ACHN (cell line): ENCODE data around the gene HDHD3.
A peak's percentile ranks its signal among the peaks of the same experiment; 100 is the strongest.

ENCODE experiments used
- DNase-seq: peaks from one replicate; pipeline ENCODE4 v3.0.0-alpha.2; 2015
- in situ Hi-C: cut with HindIII; loops from 2 replicates; pipeline ENCODE4 v1.10.0; 2017; ENCODE audit warnings: low sequenced_read_pairs, low pct_ligation_motif_present, low pct_unique_long_range_greater_than_20kb

HDHD3 gene

DNA sequence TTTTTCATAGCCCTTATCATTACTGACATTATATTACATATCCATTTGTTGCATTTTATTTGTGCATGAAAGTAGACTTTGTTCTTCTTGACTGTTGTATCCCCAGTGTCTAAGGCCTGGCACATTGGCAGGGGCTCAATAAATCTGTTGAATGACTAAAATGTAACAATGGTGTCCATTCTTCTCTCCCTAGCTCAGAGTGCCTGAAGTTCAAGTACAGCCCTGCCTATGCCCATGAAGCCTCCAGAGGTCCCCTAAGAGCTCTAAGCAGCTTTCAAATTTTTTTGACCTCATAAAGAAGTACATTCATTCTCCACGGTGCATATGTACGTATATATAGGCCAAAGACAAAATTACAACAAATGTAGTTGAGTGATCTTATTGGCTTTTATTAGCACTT lies 31.6 kb downstream of the HDHD3 start:
- DNase-seq: no peak
- in situ Hi-C loops: no loop called here

DNA sequence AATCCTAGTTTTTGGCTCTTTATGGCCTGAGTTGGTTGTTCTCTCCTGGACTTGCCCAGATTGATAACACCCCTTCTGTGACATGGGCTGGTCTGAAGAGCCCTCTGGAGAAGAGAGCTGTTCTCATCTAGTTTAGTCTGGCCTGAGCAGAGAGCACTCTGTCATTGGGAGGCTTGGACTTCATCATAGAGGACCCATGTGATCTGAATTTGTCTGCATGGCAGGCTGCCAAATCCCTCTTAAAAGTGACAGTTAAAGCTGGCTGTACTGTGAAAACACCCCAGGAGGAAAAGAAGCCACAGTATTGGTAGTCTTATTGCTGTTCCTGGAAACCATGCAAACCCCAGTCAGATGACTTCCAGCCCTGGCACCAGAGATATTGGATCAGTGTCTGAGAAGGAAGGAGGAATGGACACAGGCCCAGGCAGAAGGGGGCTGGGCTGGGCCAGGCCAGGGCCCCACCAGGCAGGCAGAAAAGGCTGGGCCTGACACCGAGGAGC lies 33.0 kb downstream of the HDHD3 start:
- no peak for DNase-seq
- in situ Hi-C loops: no loop called here

GRCh38 chr9:113341712-113342410 lies 34.9 kb downstream of the HDHD3 start:
- DNase-seq: no peak
- in situ Hi-C loops: no loop called here

- in situ Hi-C loops: no loop called here
- DNase-seq: peak; percentile 84
Observed at GRCh38 chr9:113340011-113340699, 36.6 kb downstream of the HDHD3 start, which contains the start of gene WDR31. Gene WDR31, minus strand, starts transcription at chr9:113340275. Its CDS starts 8,253 bp downstream, at chr9:113332022.

DNA sequence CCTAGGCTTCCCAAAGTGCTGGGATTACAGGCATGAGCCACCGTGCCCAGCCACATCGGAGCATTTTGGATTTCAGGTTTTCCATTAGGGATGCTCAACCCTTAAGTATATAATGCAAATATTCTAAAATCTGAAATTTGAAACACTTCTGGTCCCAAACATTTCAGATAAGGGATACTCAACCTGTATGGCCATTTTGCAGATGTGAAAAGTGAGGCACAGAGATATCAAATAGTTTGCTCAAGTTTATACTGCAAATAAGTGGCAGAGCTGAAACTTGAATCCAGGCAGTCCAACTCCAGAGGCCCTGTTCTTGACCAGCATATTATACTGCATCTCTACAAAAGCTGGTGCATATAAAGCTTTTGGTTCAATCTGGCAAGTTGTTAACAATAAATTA lies 39.1 kb downstream of the HDHD3 start:
- in situ Hi-C loops: no loop called here
- no peak for DNase-seq

GRCh38 chr9:113331780-113332179 lies 45.0 kb downstream of the HDHD3 start:
- DNase-seq: no peak
- in situ Hi-C loops: no loop called here

GRCh38 chr9:113328045-113328782 lies 48.6 kb downstream of the HDHD3 start:
- no peak for DNase-seq
- in situ Hi-C loops: no loop called here

DNA sequence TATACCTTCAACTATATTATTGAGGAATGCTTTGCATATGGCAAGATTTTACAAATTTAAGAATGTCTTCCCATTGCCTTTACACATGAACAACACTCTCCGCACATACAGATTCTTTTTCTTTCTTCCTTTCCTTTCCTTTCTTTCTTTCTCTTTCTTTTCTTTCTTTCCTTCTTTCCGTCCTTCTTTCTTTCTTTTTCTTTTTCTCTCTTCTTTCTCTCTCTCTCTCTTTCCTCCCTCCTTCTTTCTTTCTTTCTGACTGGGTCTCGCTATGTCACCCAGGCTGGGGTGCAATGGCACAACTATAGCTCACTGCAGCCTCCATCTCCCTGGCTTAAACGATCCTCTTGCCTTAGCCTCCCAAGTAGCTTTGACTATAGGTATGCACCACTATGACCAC lies 50.6 kb downstream of the HDHD3 start:
- in situ Hi-C loops: no loop called here
- no peak for DNase-seq
